Ovary (tissue), 9 donors: ENCODE measurements around the gene NLRP3. TPM values are rescaled to one million over a fixed set of nuclear protein-coding genes. Genes with fewer than 3 reads are reported as not detected.

Experiments used
- DNase-seq, 5 donors: peaks; one replicate each; pipeline ENCODE4 v3.0.0-alpha.2; 2019 to 2020
- H3K27ac ChIP-seq, 2 donors: fragments of 200-600 bp; one replicate each; pipeline versions ENCODE4 v1.5.1 to v1.8.0; 2019 to 2022
- H3K27me3 ChIP-seq: fragments of 200-600 bp; one replicate; pipeline ENCODE4 v1.8.0; 2022
- H3K36me3 ChIP-seq: fragments of 200-600 bp; sonication (generic); one replicate; pipeline ENCODE4 v1.5.1; 2019
- H3K4me1 ChIP-seq: one replicate; pipeline ENCODE4 v1.8.1; 2013; ENCODE audit warnings: mild to moderate bottlenecking, moderate library complexity; ENCODE audit not compliant: insufficient read depth
- H3K4me3 ChIP-seq: fragments of 200-600 bp; sonication (generic); one replicate; pipeline ENCODE4 v1.5.1; 2017
- H3K9me3 ChIP-seq, 2 donors: fragments of 200-600 bp in 1 of 2; sonication (generic) in 1 of 2; one replicate each; pipeline versions ENCODE4 v1.5.1 to v1.8.1; 2013 to 2019; ENCODE audit warnings: mild to moderate bottlenecking in 1 of 2, moderate library complexity in 1 of 2
- EP300 ChIP-seq: sonication (generic); formaldehyde crosslinking; IDR thresholded peaks from one replicate; pipeline ENCODE4 v1.6.1; 2017; ENCODE audit warnings: antibody characterized with exemption
- POLR2A ChIP-seq: fragments of 450-650 bp; IDR thresholded peaks from one replicate; pipeline ENCODE4 v1.6.1; 2017; ENCODE audit warnings: antibody characterized with exemption, mild to moderate bottlenecking, moderate library complexity
- WGBS, 3 donors: extraction: QIAGEN DNeasy Blood & Tissue Kit in 1 of 3; methylation state at CpG; one replicate each; pipeline versions ENCODE4 v1.1.5 to v1.1.7; 2013 to 2017; 5-methylcytosine and 5-hydroxymethylcytosine counted together
- intact Hi-C, 4 donors: fragments of 100-400 bp; cut with DNase I; formaldehyde crosslinking; loops; one replicate each; pipeline versions ENCODE4 v1.11.0 to v1.15.1; 2022 to 2023
- polyA plus RNA-seq, 2 donors: library from polyadenylated mRNA; stranded (reverse); fragments of 200-250 nt in 1 of 2; fragments of 350-450 nt in 1 of 2; fragmentation: Illumina TruSeq in 1 of 2; extraction: RNeasy Lipid Tissue Mini Kit (QIAGEN cat#74804) in 1 of 2; gene quantifications; one replicate each; pipeline ENCODE4 v1.2.3, GENCODE V29; 2013 to 2014
- total RNA-seq, 7 donors: library from RNA; depleted of rRNA in 2 of 7; stranded (reverse); fragments of >200 nt in 2 of 7; fragmentation: NEBNext Ultra II Directional in 3 of 7; extraction: Animal tissue kit (Norgen Biotek cat#: 25700) in 3 of 7; gene quantifications; one replicate each; pipeline versions ENCODE4 v1.1.0 to v1.2.4, GENCODE V29; 2016 to 2023
- TF ChIP-seq, protein P1 (sequence below), 3 donors: fragments of 450-650 bp in 2 of 3; fragments of 200-600 bp in 1 of 3; IDR thresholded peaks; one replicate each; pipeline versions ENCODE4 v1.5.1 to v1.8.0; 2016 to 2022; ENCODE audit warnings: antibody characterized with exemption in 3 of 3, mild to moderate bottlenecking in 1 of 3
- donor health status: DM: no; HTN: no; CAD: no; lungs with moderate emphysema.
- donor health status: DM: no; HTN: no; CAD: no.
- donor health status: Bipolar disorder and iron deficiency.
- donor health status: DM: yes; HTN: yes; CAD: no.
- donor health status: DM: no; HTN: no; CAD: no.
- donor health status: DM: yes; HTN: yes; CAD: no.

NLRP3 gene
- total and polyA plus RNA-seq, 9 donors, result 0.50 to 2.2 (median 1.2) TPM

DNA sequence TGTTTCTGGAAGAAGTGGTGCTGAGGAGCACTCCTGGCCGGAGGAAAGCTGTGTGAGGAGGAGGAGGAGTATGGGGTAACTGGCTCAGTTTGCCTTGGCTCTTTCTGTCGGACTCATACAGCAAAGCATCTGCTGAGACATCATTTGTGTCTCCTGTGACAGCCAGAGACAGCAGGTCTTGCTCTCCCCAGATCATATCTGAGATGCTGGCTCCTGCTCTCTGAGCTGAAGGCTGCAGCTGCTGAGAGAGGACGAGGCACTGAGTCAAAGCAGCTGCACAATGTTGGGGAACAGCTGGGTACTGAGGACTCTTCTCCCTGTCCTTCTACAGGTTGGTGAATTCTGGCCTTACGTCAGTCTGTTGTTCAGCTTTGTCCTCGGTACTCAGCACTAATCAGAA is 27.7 kb downstream of the NLRP3 start:
- Histone ChIP-seq H3K36me3 (no peaks in the 10 kb centered on the region), H3K27ac (no peak overlapping the region), H3K9me3 (no peaks in the 10 kb centered on the region), H3K4me3 (no peak overlapping the region), H3K4me1 (no peaks in the 10 kb centered on the region), H3K27me3 (no peaks in the 10 kb centered on the region)
- WGBS, 3 donors, result 43 to 64% (median 44%) methylated on average over 5 of the region's 5 CpGs
- DNase-seq, result no peak
- TF ChIP-seq, protein P1, sequence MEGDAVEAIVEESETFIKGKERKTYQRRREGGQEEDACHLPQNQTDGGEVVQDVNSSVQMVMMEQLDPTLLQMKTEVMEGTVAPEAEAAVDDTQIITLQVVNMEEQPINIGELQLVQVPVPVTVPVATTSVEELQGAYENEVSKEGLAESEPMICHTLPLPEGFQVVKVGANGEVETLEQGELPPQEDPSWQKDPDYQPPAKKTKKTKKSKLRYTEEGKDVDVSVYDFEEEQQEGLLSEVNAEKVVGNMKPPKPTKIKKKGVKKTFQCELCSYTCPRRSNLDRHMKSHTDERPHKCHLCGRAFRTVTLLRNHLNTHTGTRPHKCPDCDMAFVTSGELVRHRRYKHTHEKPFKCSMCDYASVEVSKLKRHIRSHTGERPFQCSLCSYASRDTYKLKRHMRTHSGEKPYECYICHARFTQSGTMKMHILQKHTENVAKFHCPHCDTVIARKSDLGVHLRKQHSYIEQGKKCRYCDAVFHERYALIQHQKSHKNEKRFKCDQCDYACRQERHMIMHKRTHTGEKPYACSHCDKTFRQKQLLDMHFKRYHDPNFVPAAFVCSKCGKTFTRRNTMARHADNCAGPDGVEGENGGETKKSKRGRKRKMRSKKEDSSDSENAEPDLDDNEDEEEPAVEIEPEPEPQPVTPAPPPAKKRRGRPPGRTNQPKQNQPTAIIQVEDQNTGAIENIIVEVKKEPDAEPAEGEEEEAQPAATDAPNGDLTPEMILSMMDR (IDR thresholded peaks at IDR 0.05), result no peak
- TF ChIP-seq EP300 (no peak), POLR2A (no peak)
- intact Hi-C loops, result no loop called here

- WGBS, 3 donors, result 55 to 61% (median 59%) methylated on average over 6 of the region's 6 CpGs
- intact Hi-C loops, result no loop called here
- DNase-seq, result no peak
- no peaks in the 10 kb centered on the region for H3K9me3 ChIP-seq
- TF ChIP-seq POLR2A (no peak), EP300 (no peak)
- TF ChIP-seq, protein P1 (IDR thresholded peaks at IDR 0.05), result no peak
- H3K4me3 ChIP-seq, result no peak overlapping the region
- no peaks in the 10 kb centered on the region for H3K36me3 ChIP-seq
- no peaks in the 10 kb centered on the region for H3K4me1 ChIP-seq
- H3K27ac ChIP-seq, result no peak overlapping the region
- H3K27me3 ChIP-seq, result no peaks in the 10 kb centered on the region
Observed at GRCh38 chr1:247444571-247444970, 28.6 kb downstream of the NLRP3 start.

DNA sequence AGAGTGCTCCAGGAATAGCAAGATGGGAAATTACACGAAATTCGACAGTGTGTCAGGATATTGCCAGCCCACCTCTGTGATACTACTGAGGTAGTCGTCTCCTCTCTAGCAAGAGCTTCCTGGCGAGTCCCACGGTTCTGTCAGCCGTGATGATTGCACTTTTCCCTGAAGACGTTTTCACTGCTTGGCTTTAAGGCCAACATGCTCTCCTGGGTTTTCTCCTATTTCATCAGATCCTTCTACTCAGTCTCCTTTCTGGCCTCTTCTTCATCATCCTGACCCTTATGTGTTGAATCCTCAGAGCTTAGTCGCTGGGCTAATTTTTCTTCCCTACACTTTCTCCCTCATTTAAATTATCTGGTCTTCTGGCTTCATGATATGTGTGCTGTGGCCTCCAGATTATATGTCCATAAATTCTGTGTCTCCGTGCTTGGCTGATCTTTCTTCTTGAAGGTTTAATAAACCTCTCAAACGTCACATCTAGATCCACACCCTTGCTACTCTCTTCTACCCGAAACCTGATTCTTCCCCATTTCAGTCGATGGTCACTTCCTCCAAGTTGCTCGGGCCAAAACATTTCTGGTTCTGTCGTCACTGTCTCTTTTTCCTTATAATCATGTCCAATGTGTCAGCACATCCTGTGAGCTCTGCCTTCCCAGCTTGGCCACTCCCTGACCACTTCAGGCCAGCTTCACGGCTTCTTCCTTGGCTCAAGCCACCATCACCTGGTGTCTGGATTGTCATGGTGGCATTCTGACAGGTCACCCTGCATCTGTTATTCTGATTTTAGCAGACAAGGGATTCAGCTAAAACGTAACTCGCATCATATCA is 29.8 kb downstream of the NLRP3 start:
- Histone ChIP-seq H3K27me3 (no peaks in the 10 kb centered on the region), H3K9me3 (no peaks in the 10 kb centered on the region), H3K36me3 (no peaks in the 10 kb centered on the region), H3K4me3 (no peak overlapping the region), H3K27ac (no peak overlapping the region), H3K4me1 (no peaks in the 10 kb centered on the region)
- intact Hi-C loops, result no loop called here
- TF ChIP-seq EP300 (no peak), POLR2A (no peak)
- TF ChIP-seq, protein P1 (IDR thresholded peaks at IDR 0.05), result no peak
- 78 to 83% (median 81%) methylated on average over 17 of the region's 17 CpGs for WGBS, 3 donors
- no peak for DNase-seq

DNA sequence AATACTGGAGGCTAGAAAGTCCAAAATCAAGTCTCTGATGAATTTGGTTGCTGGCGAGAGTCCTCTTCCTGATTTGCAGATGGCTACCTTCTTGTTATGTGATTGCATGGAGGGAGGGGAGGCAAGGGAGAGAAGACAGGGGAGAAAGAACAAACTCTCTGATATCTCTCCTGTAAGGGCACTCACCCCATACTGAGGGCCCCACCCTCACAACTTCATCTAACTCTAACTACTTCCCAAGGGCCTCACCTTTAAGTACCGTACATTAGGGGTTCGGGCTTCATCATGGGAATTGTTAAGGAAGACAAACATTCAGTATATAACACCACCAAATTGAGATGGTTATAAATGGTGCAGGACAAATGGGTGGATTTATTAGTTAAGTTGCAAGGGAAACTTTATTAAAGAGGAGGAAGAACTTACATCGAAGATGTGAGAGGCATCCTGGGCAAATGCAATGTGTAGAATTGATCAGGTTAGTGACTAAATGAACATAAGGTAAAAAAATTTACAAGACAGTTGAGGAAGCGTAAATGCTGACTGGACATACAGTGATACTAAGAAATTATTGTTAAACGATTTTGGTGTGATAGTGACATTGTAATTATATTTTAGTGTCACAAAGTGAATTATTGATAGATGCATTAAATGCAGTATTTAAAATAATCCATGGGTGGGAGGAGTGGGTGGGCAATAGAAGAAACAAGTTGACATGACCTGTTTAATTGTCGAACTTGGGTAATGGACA is 31.4 kb downstream of the NLRP3 start:
- no peaks in the 10 kb centered on the region for H3K27me3 ChIP-seq
- H3K4me1 ChIP-seq, result no peaks in the 10 kb centered on the region
- H3K36me3 ChIP-seq, result no peaks in the 10 kb centered on the region
- intact Hi-C loops, result no loop called here
- peak overlapping the region; percentile 46 for H3K4me3 ChIP-seq
- no peak overlapping the region for H3K27ac ChIP-seq
- TF ChIP-seq, protein P1 (IDR thresholded peaks at IDR 0.05), result no peak
- TF ChIP-seq POLR2A, result no peak
- TF ChIP-seq EP300, result no peak
- WGBS, 3 donors, result 80 to 84% (median 82%) methylated on average over 7 of the region's 7 CpGs
- no peaks in the 10 kb centered on the region for H3K9me3 ChIP-seq
- no peak for DNase-seq
